NB4 (cell line): Measurements from ENCODE around the gene KAZN.

Experiments
- MAX ChIP-seq: IDR thresholded peaks from 2 replicates; pipeline ENCODE4 v1.6.1; 2011; ENCODE audit warnings: low read depth, low read length
- MYC ChIP-seq: IDR thresholded peaks from 2 replicates; pipeline ENCODE4 v1.6.1; 2011; ENCODE audit warnings: low read depth, low read length
- POLR2A ChIP-seq: IDR thresholded peaks from 2 replicates; pipeline ENCODE4 v1.6.1; 2011; ENCODE audit warnings: mild to moderate bottlenecking; ENCODE audit not compliant: insufficient read length; ENCODE audit errors: extremely low read depth
- TF ChIP-seq, protein P1 (sequence below): IDR thresholded peaks from one replicate; pipeline ENCODE4 v1.5.1; 2012; ENCODE audit warnings: low read depth, low read length

GRCh38 chr1:14996133-14997050 is 397.9 kb downstream of the KAZN start:
- TF ChIP-seq POLR2A (no peak), MAX (no peak), MYC (no peak)
- TF ChIP-seq, protein P1, sequence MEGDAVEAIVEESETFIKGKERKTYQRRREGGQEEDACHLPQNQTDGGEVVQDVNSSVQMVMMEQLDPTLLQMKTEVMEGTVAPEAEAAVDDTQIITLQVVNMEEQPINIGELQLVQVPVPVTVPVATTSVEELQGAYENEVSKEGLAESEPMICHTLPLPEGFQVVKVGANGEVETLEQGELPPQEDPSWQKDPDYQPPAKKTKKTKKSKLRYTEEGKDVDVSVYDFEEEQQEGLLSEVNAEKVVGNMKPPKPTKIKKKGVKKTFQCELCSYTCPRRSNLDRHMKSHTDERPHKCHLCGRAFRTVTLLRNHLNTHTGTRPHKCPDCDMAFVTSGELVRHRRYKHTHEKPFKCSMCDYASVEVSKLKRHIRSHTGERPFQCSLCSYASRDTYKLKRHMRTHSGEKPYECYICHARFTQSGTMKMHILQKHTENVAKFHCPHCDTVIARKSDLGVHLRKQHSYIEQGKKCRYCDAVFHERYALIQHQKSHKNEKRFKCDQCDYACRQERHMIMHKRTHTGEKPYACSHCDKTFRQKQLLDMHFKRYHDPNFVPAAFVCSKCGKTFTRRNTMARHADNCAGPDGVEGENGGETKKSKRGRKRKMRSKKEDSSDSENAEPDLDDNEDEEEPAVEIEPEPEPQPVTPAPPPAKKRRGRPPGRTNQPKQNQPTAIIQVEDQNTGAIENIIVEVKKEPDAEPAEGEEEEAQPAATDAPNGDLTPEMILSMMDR = no peak
